DOHH2 (cell line): ENCODE measurements around the gene EIF4EBP3.

Experiments
- EZH2phosphoT487 ChIP-seq: fragments of 200-600 bp; sonication (generic); IDR thresholded peaks from 2 replicates; pipeline ENCODE4 v1.6.1; 2017; ENCODE audit warnings: borderline replicate concordance, mild to moderate bottlenecking, antibody characterized with exemption, low read length, moderate library complexity, mixed read lengths
- TF ChIP-seq, protein P1 (sequence below): fragments of 200-600 bp; sonication (generic); IDR thresholded peaks from one replicate; pipeline ENCODE4 v1.5.1; 2014; ENCODE audit warnings: antibody characterized with exemption, mild to moderate bottlenecking, low read depth, low read length; ENCODE audit not compliant: poor library complexity, severe bottlenecking

DNA sequence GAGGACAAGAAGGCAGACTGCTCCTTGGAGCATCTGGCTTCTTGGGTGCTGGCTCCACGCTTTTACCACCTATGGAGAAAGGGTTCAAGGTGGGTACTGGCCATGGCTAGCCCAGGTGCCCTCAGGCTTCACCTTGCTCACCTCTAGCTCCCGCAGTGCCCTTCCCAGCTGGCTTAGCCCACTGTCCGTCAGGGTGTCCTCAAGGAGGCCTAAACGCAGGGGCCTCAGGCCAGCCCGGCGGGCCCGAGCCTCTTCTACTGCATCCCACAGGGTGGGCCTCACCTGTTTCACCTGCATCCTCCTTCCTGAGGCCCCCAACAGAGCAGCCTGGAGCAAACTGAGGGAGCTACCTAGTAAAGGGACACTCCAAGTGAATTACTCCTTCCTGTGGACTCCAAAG lies 26.2 kb downstream of the EIF4EBP3 start:
- TF ChIP-seq, protein P1, sequence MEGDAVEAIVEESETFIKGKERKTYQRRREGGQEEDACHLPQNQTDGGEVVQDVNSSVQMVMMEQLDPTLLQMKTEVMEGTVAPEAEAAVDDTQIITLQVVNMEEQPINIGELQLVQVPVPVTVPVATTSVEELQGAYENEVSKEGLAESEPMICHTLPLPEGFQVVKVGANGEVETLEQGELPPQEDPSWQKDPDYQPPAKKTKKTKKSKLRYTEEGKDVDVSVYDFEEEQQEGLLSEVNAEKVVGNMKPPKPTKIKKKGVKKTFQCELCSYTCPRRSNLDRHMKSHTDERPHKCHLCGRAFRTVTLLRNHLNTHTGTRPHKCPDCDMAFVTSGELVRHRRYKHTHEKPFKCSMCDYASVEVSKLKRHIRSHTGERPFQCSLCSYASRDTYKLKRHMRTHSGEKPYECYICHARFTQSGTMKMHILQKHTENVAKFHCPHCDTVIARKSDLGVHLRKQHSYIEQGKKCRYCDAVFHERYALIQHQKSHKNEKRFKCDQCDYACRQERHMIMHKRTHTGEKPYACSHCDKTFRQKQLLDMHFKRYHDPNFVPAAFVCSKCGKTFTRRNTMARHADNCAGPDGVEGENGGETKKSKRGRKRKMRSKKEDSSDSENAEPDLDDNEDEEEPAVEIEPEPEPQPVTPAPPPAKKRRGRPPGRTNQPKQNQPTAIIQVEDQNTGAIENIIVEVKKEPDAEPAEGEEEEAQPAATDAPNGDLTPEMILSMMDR = no peak
- TF ChIP-seq EZH2phosphoT487 = no peak
